GM23338 (cell line): ENCODE data around the gene GGN. TPM values are rescaled to one million over a fixed set of nuclear protein-coding genes. Genes with fewer than 3 reads are reported as not detected.

Source experiments
- ATAC-seq: fragments of 200-7000 bp; cut with Tn5 transposase; 3 replicates; pipeline ENCODE4 v1.9.1; 2020
- DNase-seq: peaks from one replicate; pipeline ENCODE4 v3.0.0-alpha.2; 2015; ENCODE audit warnings: low spot score
- H2AFZ ChIP-seq: fragments of 200-600 bp; sonication (generic); 2 replicates; pipeline ENCODE4 v1.8.0; 2016; ENCODE audit warnings: antibody characterized with exemption, mild to moderate bottlenecking, moderate library complexity
- H3F3A ChIP-seq: fragments of 200-600 bp; sonication (generic); replicated peaks from 2 replicates; pipeline ENCODE4 v1.8.0; 2017; ENCODE audit warnings: antibody characterized with exemption, mixed run types, low read depth
- H3K27ac ChIP-seq: fragments of 200-600 bp; sonication (generic); 2 replicates; pipeline ENCODE4 v1.6.1; 2016; ENCODE audit warnings: low read depth
- H3K27me3 ChIP-seq: fragments of 200-600 bp; sonication (generic); 2 replicates; pipeline ENCODE4 v1.8.0; 2016; ENCODE audit warnings: mild to moderate bottlenecking, mixed run types, moderate library complexity; ENCODE audit not compliant: insufficient read depth
- H3K36me3 ChIP-seq: fragments of 200-600 bp; sonication (generic); 2 replicates; pipeline ENCODE4 v1.8.0; 2016; ENCODE audit warnings: mild to moderate bottlenecking; ENCODE audit not compliant: insufficient read depth
- H3K4me1 ChIP-seq: fragments of 200-600 bp; sonication (generic); 2 replicates; pipeline ENCODE4 v1.8.0; 2016; ENCODE audit warnings: mild to moderate bottlenecking, moderate library complexity; ENCODE audit not compliant: insufficient read depth
- H3K4me2 ChIP-seq: fragments of 200-600 bp; sonication (generic); 2 replicates; pipeline ENCODE4 v1.7.1; 2017; ENCODE audit warnings: mixed run types
- H3K4me3 ChIP-seq: fragments of 200-600 bp; sonication (generic); 2 replicates; pipeline ENCODE4 v1.6.1; 2016; ENCODE audit warnings: mixed run types
- H3K79me2 ChIP-seq: fragments of 200-600 bp; sonication (generic); replicated peaks from 2 replicates; pipeline ENCODE4 v1.8.0; 2017; ENCODE audit warnings: mild to moderate bottlenecking; ENCODE audit not compliant: insufficient read depth
- H3K9me2 ChIP-seq: fragments of 200-600 bp; sonication (generic); 2 replicates; pipeline ENCODE4 v1.8.0; 2017; ENCODE audit not compliant: insufficient read depth
- H4K20me1 ChIP-seq: fragments of 200-600 bp; sonication (generic); replicated peaks from 2 replicates; pipeline ENCODE4 v1.8.0; 2017; ENCODE audit warnings: mild to moderate bottlenecking; ENCODE audit not compliant: insufficient read depth
- H3K27ac Mint-ChIP-seq: 2 replicates; pipeline ENCODE4 v1.8.0; 2020; ENCODE audit warnings: inconsistent platforms, mild to moderate bottlenecking, moderate library complexity, mixed read lengths
- H3K27me3 Mint-ChIP-seq: 3 replicates; pipeline ENCODE4 v1.8.0; 2022; ENCODE audit warnings: low read depth, mild to moderate bottlenecking, moderate library complexity, mixed read lengths, inconsistent platforms; ENCODE audit not compliant: insufficient read depth, poor library complexity
- H3K36me3 Mint-ChIP-seq: 3 replicates; pipeline ENCODE4 v1.8.0; 2021; ENCODE audit warnings: low read depth, mild to moderate bottlenecking, inconsistent platforms, moderate library complexity, mixed read lengths
- H3K4me1 Mint-ChIP-seq: 3 replicates; pipeline ENCODE4 v1.8.0; 2020; ENCODE audit warnings: mild to moderate bottlenecking, inconsistent platforms, mixed read lengths
- H3K4me3 Mint-ChIP-seq: 3 replicates; pipeline ENCODE4 v1.8.0; 2021; ENCODE audit warnings: moderate library complexity, mild to moderate bottlenecking, inconsistent platforms, mixed read lengths
- H3K9me3 Mint-ChIP-seq: 3 replicates; pipeline ENCODE4 v1.8.0; 2020; ENCODE audit warnings: moderate library complexity, mild to moderate bottlenecking, inconsistent platforms, mixed read lengths
- CREB1 ChIP-seq: fragments of 250-450 bp; sonication (Bioruptor Pico); IDR thresholded peaks from 2 replicates; pipeline ENCODE4 v1.5.0; 2020; ENCODE audit warnings: low read depth, mild to moderate bottlenecking, moderate library complexity
- EZH2phosphoT487 ChIP-seq: fragments of 200-600 bp; sonication (generic); IDR thresholded peaks from one replicate; pipeline ENCODE4 v1.8.1; 2018; ENCODE audit warnings: antibody characterized with exemption; ENCODE audit not compliant: unreplicated experiment
- JUNB ChIP-seq: IDR thresholded peaks from one replicate; pipeline ENCODE4 v1.6.1; 2016; ENCODE audit warnings: antibody characterized with exemption; ENCODE audit not compliant: unreplicated experiment
- NANOG ChIP-seq: IDR thresholded peaks from 2 replicates; pipeline ENCODE4 v1.6.1; 2016; ENCODE audit warnings: antibody characterized with exemption, borderline replicate concordance
- POLR2AphosphoS5 ChIP-seq: IDR thresholded peaks from 2 replicates; pipeline ENCODE4 v1.6.1; 2016; ENCODE audit warnings: antibody characterized with exemption, low read depth
- STAT1 ChIP-seq: IDR thresholded peaks from one replicate; pipeline ENCODE4 v1.6.1; 2016; ENCODE audit warnings: antibody characterized with exemption; ENCODE audit not compliant: unreplicated experiment
- ZNF114 ChIP-seq: fragments of 250-450 bp; sonication (Bioruptor Pico); IDR thresholded peaks from 2 replicates; pipeline ENCODE4 v1.5.0; 2020; ENCODE audit warnings: mild to moderate bottlenecking, moderate library complexity
- ZNF331 ChIP-seq: fragments of 250-450 bp; sonication (Bioruptor Pico); IDR thresholded peaks from 2 replicates; pipeline ENCODE4 v1.5.0; 2020; ENCODE audit warnings: low read depth, mild to moderate bottlenecking, moderate library complexity
- polyA plus RNA-seq: library from polyadenylated mRNA; unstranded; fragments of >200 nt; fragmentation: Nextera tagmentation; extraction: Ambion mirVana; gene quantifications from 2 replicates; pipeline ENCODE4 v1.2.1, GENCODE V29; 2016
- total RNA-seq: library from RNA; depleted of rRNA; stranded (reverse); fragments of >200 nt; shearing (Covaris generic); gene quantifications from 2 replicates; pipeline ENCODE4 v1.2.3, GENCODE V29; 2014
- TF ChIP-seq, protein P1 (sequence below): IDR thresholded peaks from one replicate; pipeline ENCODE4 v1.6.1; 2018; ENCODE audit warnings: antibody characterized with exemption; ENCODE audit not compliant: unreplicated experiment
- TF ChIP-seq, protein P2 (sequence below), 2 experiments: fragments of 200-600 bp in 1 of 2; sonication (generic) in 1 of 2; conservative IDR thresholded peaks; 2 replicates each; pipeline versions ENCODE4 v1.5.1 to v1.6.1; 2016 to 2017; ENCODE audit warnings: antibody characterized with exemption in 2 of 2, low read depth in 2 of 2, mild to moderate bottlenecking in 2 of 2, moderate library complexity in 1 of 2
- TF ChIP-seq, protein P3 (sequence below): IDR thresholded peaks from 2 replicates; pipeline ENCODE4 v1.6.1; 2016; ENCODE audit warnings: antibody characterized with exemption

The GGN gene
- total and polyA plus RNA-seq, 2 experiments from 2014 or later = 0.14 to 1.5 TPM

DNA sequence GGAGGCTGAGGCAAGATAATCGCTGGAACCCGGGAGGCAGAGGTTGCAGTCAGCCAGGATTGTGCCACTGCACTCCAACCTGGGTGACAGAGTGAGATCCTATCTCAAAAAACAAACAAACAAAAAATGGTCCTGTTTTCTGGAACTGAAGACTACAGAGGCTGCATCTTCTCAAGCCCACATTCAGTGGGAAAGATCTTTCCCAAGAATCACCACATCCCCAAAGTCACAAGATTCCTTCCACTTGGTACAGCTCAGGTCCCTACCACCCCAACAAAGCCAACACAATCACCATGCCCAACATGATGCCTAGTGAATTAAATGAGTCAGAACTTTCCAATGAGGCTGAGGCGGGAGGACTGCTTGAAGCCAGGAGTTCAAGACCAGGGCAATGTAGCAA, 37.0 kb downstream of the GGN start (continued):
- TF ChIP-seq, protein P1, sequence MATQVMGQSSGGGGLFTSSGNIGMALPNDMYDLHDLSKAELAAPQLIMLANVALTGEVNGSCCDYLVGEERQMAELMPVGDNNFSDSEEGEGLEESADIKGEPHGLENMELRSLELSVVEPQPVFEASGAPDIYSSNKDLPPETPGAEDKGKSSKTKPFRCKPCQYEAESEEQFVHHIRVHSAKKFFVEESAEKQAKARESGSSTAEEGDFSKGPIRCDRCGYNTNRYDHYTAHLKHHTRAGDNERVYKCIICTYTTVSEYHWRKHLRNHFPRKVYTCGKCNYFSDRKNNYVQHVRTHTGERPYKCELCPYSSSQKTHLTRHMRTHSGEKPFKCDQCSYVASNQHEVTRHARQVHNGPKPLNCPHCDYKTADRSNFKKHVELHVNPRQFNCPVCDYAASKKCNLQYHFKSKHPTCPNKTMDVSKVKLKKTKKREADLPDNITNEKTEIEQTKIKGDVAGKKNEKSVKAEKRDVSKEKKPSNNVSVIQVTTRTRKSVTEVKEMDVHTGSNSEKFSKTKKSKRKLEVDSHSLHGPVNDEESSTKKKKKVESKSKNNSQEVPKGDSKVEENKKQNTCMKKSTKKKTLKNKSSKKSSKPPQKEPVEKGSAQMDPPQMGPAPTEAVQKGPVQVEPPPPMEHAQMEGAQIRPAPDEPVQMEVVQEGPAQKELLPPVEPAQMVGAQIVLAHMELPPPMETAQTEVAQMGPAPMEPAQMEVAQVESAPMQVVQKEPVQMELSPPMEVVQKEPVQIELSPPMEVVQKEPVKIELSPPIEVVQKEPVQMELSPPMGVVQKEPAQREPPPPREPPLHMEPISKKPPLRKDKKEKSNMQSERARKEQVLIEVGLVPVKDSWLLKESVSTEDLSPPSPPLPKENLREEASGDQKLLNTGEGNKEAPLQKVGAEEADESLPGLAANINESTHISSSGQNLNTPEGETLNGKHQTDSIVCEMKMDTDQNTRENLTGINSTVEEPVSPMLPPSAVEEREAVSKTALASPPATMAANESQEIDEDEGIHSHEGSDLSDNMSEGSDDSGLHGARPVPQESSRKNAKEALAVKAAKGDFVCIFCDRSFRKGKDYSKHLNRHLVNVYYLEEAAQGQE = no peak
- TF ChIP-seq ZNF331 = no peak
- TF ChIP-seq NANOG = no peak

DNA sequence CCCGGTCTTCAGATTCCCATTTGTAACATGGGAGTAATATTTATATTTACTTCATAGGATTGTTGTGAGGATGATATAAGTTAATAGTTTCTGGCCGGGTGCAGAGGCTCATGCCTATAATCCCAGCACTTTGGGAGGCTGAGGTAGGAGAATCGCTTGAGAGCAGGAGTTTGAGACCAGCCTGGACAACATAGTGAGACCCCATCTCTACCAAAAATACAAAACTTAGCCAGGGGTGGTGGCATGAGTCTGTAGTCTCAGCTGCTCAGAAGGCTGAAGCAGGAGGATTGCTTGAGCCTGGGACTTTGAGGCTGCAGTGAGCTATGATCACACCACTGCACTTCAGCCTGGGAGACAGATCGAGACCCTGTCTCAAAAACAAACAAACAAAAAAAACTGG, 41.0 kb downstream of the GGN start:
- Histone ChIP-seq H3K9me2 (no peaks in the 10 kb centered on the region), H3K27me3 (no peaks in the 10 kb centered on the region), H3K4me2 (no peak overlapping the region), H4K20me1 (no peaks in the 10 kb centered on the region), H3K79me2 (no peaks in the 10 kb centered on the region), H3K4me1 (no peaks in the 10 kb centered on the region), H3F3A (no peaks in the 10 kb centered on the region), H3K4me3 (no peak overlapping the region), H2AFZ (no peak overlapping the region), H3K36me3 (no peaks in the 10 kb centered on the region), H3K27ac (no peak overlapping the region)
- H3K36me3 Mint-ChIP-seq = no peaks in the 10 kb centered on the region; the same call in 2 of the 3 replicates
- DNase-seq (no peak), ATAC-seq (no peak)
- H3K9me3 Mint-ChIP-seq = no peaks in the 10 kb centered on the region
- TF ChIP-seq POLR2AphosphoS5 = no peak
- no peak for TF ChIP-seq JUNB
- TF ChIP-seq STAT1 = no peak
- TF ChIP-seq, protein P2, sequence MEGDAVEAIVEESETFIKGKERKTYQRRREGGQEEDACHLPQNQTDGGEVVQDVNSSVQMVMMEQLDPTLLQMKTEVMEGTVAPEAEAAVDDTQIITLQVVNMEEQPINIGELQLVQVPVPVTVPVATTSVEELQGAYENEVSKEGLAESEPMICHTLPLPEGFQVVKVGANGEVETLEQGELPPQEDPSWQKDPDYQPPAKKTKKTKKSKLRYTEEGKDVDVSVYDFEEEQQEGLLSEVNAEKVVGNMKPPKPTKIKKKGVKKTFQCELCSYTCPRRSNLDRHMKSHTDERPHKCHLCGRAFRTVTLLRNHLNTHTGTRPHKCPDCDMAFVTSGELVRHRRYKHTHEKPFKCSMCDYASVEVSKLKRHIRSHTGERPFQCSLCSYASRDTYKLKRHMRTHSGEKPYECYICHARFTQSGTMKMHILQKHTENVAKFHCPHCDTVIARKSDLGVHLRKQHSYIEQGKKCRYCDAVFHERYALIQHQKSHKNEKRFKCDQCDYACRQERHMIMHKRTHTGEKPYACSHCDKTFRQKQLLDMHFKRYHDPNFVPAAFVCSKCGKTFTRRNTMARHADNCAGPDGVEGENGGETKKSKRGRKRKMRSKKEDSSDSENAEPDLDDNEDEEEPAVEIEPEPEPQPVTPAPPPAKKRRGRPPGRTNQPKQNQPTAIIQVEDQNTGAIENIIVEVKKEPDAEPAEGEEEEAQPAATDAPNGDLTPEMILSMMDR (conservative IDR thresholded peaks at IDR 0.05; ENCODE audit: low read depth in 2 of 2) = no peak
- TF ChIP-seq NANOG = no peak
- TF ChIP-seq ZNF114 (CRISPR knock-in tag) = no peak
- H3K4me3 Mint-ChIP-seq = no peak overlapping the region
- H3K27ac Mint-ChIP-seq = no peak overlapping the region
- H3K4me1 Mint-ChIP-seq = peaks cover 2% of the 10 kb centered on the region; the same call in 1 of the 3 replicates
- peaks cover 18% of the 10 kb centered on the region for H3K27me3 Mint-ChIP-seq

DNA sequence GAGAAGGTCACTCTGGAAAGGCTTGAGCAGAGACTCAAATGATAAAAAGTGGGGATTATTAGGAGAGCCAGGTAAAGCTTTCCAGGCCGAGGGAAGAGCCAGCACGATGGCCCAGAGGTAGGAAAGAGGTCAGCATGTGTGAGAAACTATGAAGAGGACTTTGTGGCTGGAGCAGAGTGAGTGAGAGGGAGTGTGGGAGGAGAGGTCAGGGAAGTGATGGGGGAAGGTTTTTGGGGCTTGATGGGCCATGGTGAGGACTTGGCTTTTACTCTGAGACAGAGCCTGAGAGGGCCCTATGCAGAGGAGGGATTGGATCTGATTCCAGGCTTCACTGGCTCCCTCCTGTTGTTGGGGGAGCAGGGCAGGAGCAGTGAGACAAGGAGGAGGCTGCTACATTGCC, 46.9 kb downstream of the GGN start:
- Mint-ChIP-seq H3K27ac (no peak overlapping the region), H3K4me1 (peaks cover 12% of the 10 kb centered on the region)
- no peak for TF ChIP-seq ZNF331
- TF ChIP-seq EZH2phosphoT487 = no peak
- TF ChIP-seq JUNB = no peak
- no peak for TF ChIP-seq POLR2AphosphoS5
- TF ChIP-seq, protein P2 (conservative IDR thresholded peaks at IDR 0.05; ENCODE audit: low read depth in 2 of 2) = no peak
- no peak for TF ChIP-seq ZNF114 (CRISPR knock-in tag)
- TF ChIP-seq, protein P3, sequence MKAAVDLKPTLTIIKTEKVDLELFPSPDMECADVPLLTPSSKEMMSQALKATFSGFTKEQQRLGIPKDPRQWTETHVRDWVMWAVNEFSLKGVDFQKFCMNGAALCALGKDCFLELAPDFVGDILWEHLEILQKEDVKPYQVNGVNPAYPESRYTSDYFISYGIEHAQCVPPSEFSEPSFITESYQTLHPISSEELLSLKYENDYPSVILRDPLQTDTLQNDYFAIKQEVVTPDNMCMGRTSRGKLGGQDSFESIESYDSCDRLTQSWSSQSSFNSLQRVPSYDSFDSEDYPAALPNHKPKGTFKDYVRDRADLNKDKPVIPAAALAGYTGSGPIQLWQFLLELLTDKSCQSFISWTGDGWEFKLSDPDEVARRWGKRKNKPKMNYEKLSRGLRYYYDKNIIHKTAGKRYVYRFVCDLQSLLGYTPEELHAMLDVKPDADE = no peak
- no peak for TF ChIP-seq CREB1 (CRISPR knock-in tag)

More for the DNA sequence above, 46.9 kb downstream of the GGN start:
- H3K27ac ChIP-seq = no peak overlapping the region
- no peaks in the 10 kb centered on the region for H3K27me3 ChIP-seq
- no peaks in the 10 kb centered on the region for H3F3A ChIP-seq
- H2AFZ ChIP-seq = no peak overlapping the region
- H3K4me1 ChIP-seq = peaks cover 10% of the 10 kb centered on the region; the same call in 1 of the 2 replicates
- ATAC-seq (no peak), DNase-seq (no peak)
- no peaks in the 10 kb centered on the region for H3K79me2 ChIP-seq
- no peaks in the 10 kb centered on the region; the same call in 1 of the 2 replicates for H3K36me3 ChIP-seq
- Mint-ChIP-seq H3K4me3 (no peak overlapping the region), H3K27me3 (peaks cover 13% of the 10 kb centered on the region), H3K36me3 (no peaks in the 10 kb centered on the region; the same call in 2 of the 3 replicates), H3K9me3 (no peaks in the 10 kb centered on the region)
- no peak overlapping the region for H3K4me2 ChIP-seq
- H4K20me1 ChIP-seq = no peaks in the 10 kb centered on the region
- H3K4me3 ChIP-seq = no peak overlapping the region
- H3K9me2 ChIP-seq = no peaks in the 10 kb centered on the region
